GM20000 (cell line): ENCODE data around the gene OSBPL9.

Experiments
- DNase-seq: peaks from one replicate; pipeline ENCODE4 v3.0.0; 2012; ENCODE audit warnings: low spot score
- CTCF ChIP-seq: IDR thresholded peaks from 2 replicates; pipeline ENCODE4 v1.5.1; 2012; ENCODE audit warnings: mild to moderate bottlenecking, control low read depth; ENCODE audit errors: extremely low read depth, missing control alignments

The OSBPL9 gene

GRCh38 chr1:51679435-51679834 is 62.5 kb downstream of the OSBPL9 start:
- no peak for DNase-seq

GRCh38 chr1:51684776-51685175 is 67.9 kb downstream of the OSBPL9 start:
- no peak for TF ChIP-seq CTCF
- no peak for DNase-seq

More at GRCh38 chr1:51679435-51679834, 62.5 kb downstream of the OSBPL9 start:
- TF ChIP-seq CTCF, result no peak

- TF ChIP-seq CTCF, result no peak
- no peak for DNase-seq
Observed at GRCh38 chr1:51686450-51686849, 69.6 kb downstream of the OSBPL9 start.

GRCh38 chr1:51689075-51689440 is 72.2 kb downstream of the OSBPL9 start:
- no peak for TF ChIP-seq CTCF
- no peak for DNase-seq

- no peak for TF ChIP-seq CTCF
- no peak for DNase-seq
Observed at GRCh38 chr1:51689643-51690042, 72.8 kb downstream of the OSBPL9 start.

- TF ChIP-seq CTCF, result no peak
- no peak for DNase-seq
Observed at GRCh38 chr1:51690285-51690961, 73.5 kb downstream of the OSBPL9 start.

- no peak for TF ChIP-seq CTCF
Observed at GRCh38 chr1:51691920-51692319, 75.0 kb downstream of the OSBPL9 start.

More at GRCh38 chr1:51691920-51692319, 75.0 kb downstream of the OSBPL9 start:
- DNase-seq, result no peak
